IMR-90 (cell line): Measurements from ENCODE around the gene CDC5L. TPM values are rescaled to one million over a fixed set of nuclear protein-coding genes. Genes with fewer than 3 reads are reported as not detected.

ENCODE experiments used
- ATAC-seq: fragments of 200-7000 bp; cut with Tn5 transposase; 2 replicates; pipeline ENCODE4 v1.9.1; 2020; ENCODE audit warnings: low read depth, mild to moderate bottlenecking, moderate library complexity
- BruUV-seq: library from RNA; stranded (reverse); fragments of 400-500 nt; replicated peaks from 2 replicates; lab custom pipeline; 2021; lab: Mats Ljungman, UMichigan
- CTCF ChIA-PET: fragments of 300-600 bp; formaldehyde crosslinking; extraction: SDS; loops from one replicate; lab custom pipeline; 2021; ENCODE audit warnings: antibody characterized with exemption; lab: Yijun Ruan, JAX
- POLR2A ChIA-PET: fragments of 300-600 bp; sonication (Branson Sonifier 250); formaldehyde crosslinking; loops from one replicate; lab custom pipeline; 2022; ENCODE audit warnings: antibody characterized with exemption; ENCODE audit not compliant: unreplicated experiment; lab: Charles Lee
- DNase-seq: peaks from one replicate; pipeline ENCODE4 v3.0.0; 2013
- H2AFZ ChIP-seq: replicated peaks from 2 replicates; pipeline ENCODE3; 2013; ENCODE audit warnings: low read length, mild to moderate bottlenecking; ENCODE audit not compliant: poor library complexity
- H2AK5ac ChIP-seq: 2 replicates; pipeline ENCODE4 v1.6.1; 2013; ENCODE audit warnings: low read depth, low read length, inconsistent platforms
- H2AK9ac ChIP-seq: replicated peaks from 2 replicates; pipeline ENCODE3; 2013; ENCODE audit warnings: mild to moderate bottlenecking, low read depth, low read length, moderate library complexity; ENCODE audit not compliant: poor library complexity
- H2BK120ac ChIP-seq: 2 replicates; pipeline ENCODE4 v1.6.1; 2013; ENCODE audit warnings: low read depth, low read length, inconsistent platforms
- H2BK15ac ChIP-seq: 3 replicates; pipeline ENCODE4 v1.6.1; 2013; ENCODE audit warnings: low read depth, low read length, inconsistent platforms
- H2BK20ac ChIP-seq: 2 replicates; pipeline ENCODE4 v1.6.1; 2013; ENCODE audit warnings: low read depth, mild to moderate bottlenecking, inconsistent platforms, low read length, moderate library complexity
- H2BK5ac ChIP-seq: 2 replicates; pipeline ENCODE4 v1.6.1; 2013; ENCODE audit warnings: mild to moderate bottlenecking, low read depth, low read length, inconsistent platforms; ENCODE audit not compliant: poor library complexity, severe bottlenecking
- H3K14ac ChIP-seq: replicated peaks from 2 replicates; pipeline ENCODE4 v1.6.1; 2013; ENCODE audit warnings: low read depth, low read length, inconsistent platforms
- H3K18ac ChIP-seq: 2 replicates; pipeline ENCODE4 v1.6.1; 2013; ENCODE audit warnings: low read depth, low read length, control low read depth
- H3K23ac ChIP-seq: 2 replicates; pipeline ENCODE4 v1.6.1; 2013; ENCODE audit warnings: low read depth, low read length, inconsistent platforms
- H3K27ac ChIP-seq: 2 replicates; pipeline ENCODE4 v1.5.1; 2013; ENCODE audit warnings: mild to moderate bottlenecking, control low read depth, low read length; ENCODE audit not compliant: insufficient read depth
- H3K27me3 ChIP-seq: 2 replicates; pipeline ENCODE4 v1.6.1; 2013; ENCODE audit warnings: low read length; ENCODE audit not compliant: control insufficient read depth, insufficient read depth
- H3K36me3 ChIP-seq: 2 replicates; pipeline ENCODE4 v1.6.1; 2013; ENCODE audit warnings: low read length, mixed read lengths; ENCODE audit not compliant: control insufficient read depth, insufficient read depth
- H3K4ac ChIP-seq: 2 replicates; pipeline ENCODE4 v1.6.1; 2013; ENCODE audit warnings: low read depth, low read length, inconsistent platforms
- H3K4me1 ChIP-seq: 2 replicates; pipeline ENCODE4 v1.6.1; 2013; ENCODE audit warnings: low read length, mixed read lengths; ENCODE audit not compliant: control insufficient read depth, insufficient read depth
- H3K4me2 ChIP-seq: 2 replicates; pipeline ENCODE4 v1.6.1; 2013; ENCODE audit warnings: low read depth, mild to moderate bottlenecking, control low read depth, low read length, moderate library complexity
- H3K4me3 ChIP-seq: 2 replicates; pipeline ENCODE4 v1.5.1; 2013; ENCODE audit warnings: low read depth, mild to moderate bottlenecking, control low read depth, low read length, moderate library complexity; ENCODE audit not compliant: insufficient read depth
- H3K56ac ChIP-seq: 2 replicates; pipeline ENCODE4 v1.6.1; 2013; ENCODE audit warnings: low read length, inconsistent platforms; ENCODE audit not compliant: insufficient read depth; ENCODE audit errors: extremely low read depth
- H3K79me1 ChIP-seq, 2 experiments: 2 replicates each; pipeline ENCODE4 v1.6.1; 2013; ENCODE audit warnings: low read length in 2 of 2, inconsistent platforms in 1 of 2, low read depth in 1 of 2
- H3K9ac ChIP-seq: 2 replicates; pipeline ENCODE4 v1.6.1; 2013; ENCODE audit warnings: low read depth, low read length, control low read depth
- H3K9me1 ChIP-seq: 2 replicates; pipeline ENCODE4 v1.6.1; 2013; ENCODE audit warnings: low read length, inconsistent platforms; ENCODE audit not compliant: insufficient read depth
- H3K9me3 ChIP-seq: 2 replicates; pipeline ENCODE4 v1.6.1; 2013; ENCODE audit warnings: low read length; ENCODE audit not compliant: control insufficient read depth, insufficient read depth
- H4K20me1 ChIP-seq: 2 replicates; pipeline ENCODE4 v1.6.1; 2013; ENCODE audit warnings: low read length, inconsistent platforms; ENCODE audit not compliant: insufficient read depth
- H4K5ac ChIP-seq: 2 replicates; pipeline ENCODE4 v1.6.1; 2013; ENCODE audit warnings: mild to moderate bottlenecking, low read depth, low read length, control low read depth
- H4K8ac ChIP-seq, 2 experiments: 2 replicates each; pipeline ENCODE4 v1.6.1; 2013; ENCODE audit warnings: low read depth in 2 of 2, low read length in 2 of 2, control low read depth in 1 of 2, inconsistent platforms in 1 of 2
- H4K91ac ChIP-seq: 2 replicates; pipeline ENCODE4 v1.6.1; 2013; ENCODE audit warnings: low read depth, low read length, inconsistent platforms; ENCODE audit not compliant: insufficient read depth
- CHD1 ChIP-seq: IDR thresholded peaks from 2 replicates; pipeline ENCODE4 v1.6.1; 2012; ENCODE audit warnings: low read depth, low read length, improper control_type of control experiment
- MAZ ChIP-seq: IDR thresholded peaks from 2 replicates; pipeline ENCODE4 v1.6.1; 2012; ENCODE audit warnings: low read depth, mild to moderate bottlenecking, low read length, improper control_type of control experiment, moderate library complexity, borderline replicate concordance
- MXI1 ChIP-seq: IDR thresholded peaks from 2 replicates; pipeline ENCODE4 v1.6.1; 2012; ENCODE audit warnings: low read depth, mild to moderate bottlenecking, low read length, moderate library complexity, borderline replicate concordance
- NFE2L2 ChIP-seq: fragments of 150-350 bp; IDR thresholded peaks from 2 replicates; pipeline ENCODE4 v1.6.1; 2016; ENCODE audit warnings: low read depth, mild to moderate bottlenecking, low read length
- WGBS, 2 experiments: methylation state at CpG; one replicate each; pipeline versions ENCODE4 v1.1.5 to v1.1.7; 2013; ENCODE audit warnings: missing lambda C conversion rate in 2 of 2; ENCODE audit not compliant: insufficient read length in 1 of 2; ENCODE audit errors: extremely low coverage in 2 of 2; 5-methylcytosine and 5-hydroxymethylcytosine counted together
- dilution Hi-C: fragments of 300-500 bp; cut with HindIII; formaldehyde crosslinking; loops from one replicate; pipeline ENCODE4 v1.14.3; 2018; ENCODE audit warnings: low sequenced_read_pairs; ENCODE audit not compliant: unreplicated experiment
- in situ Hi-C: fragments of 300-500 bp; cut with MboI; formaldehyde crosslinking; loops from 3 replicates; pipeline ENCODE4 v1.14.3; 2019; ENCODE audit warnings: low sequenced_read_pairs, inconsistent platforms, mixed read lengths
- intact Hi-C: fragments of 100-400 bp; cut with micrococcal nuclease; formaldehyde crosslinking; loops from 2 replicates; pipeline ENCODE4 v1.10.0; 2022
- polyA plus RNA-seq, 3 experiments: library from polyadenylated mRNA; depleted of rRNA; stranded (reverse); fragments of >200 nt; gene quantifications; 2 replicates each; pipeline ENCODE4 v1.2.3, GENCODE V29; 2012; ENCODE audit warnings: low replicate concordance in 1 of 3
- total RNA-seq: library from RNA; depleted of rRNA; stranded (reverse); fragments of >200 nt; gene quantifications from 2 replicates; pipeline ENCODE4 v1.2.3, GENCODE V29; 2012
- TF ChIP-seq, protein P1 (sequence below): fragments of 150-350 bp; IDR thresholded peaks from 2 replicates; pipeline ENCODE4 v1.6.1; 2017; ENCODE audit warnings: mild to moderate bottlenecking, antibody characterized with exemption, low read length, low read depth
- TF ChIP-seq, protein P2 (sequence below): fragments of 150-350 bp; IDR thresholded peaks from 2 replicates; pipeline ENCODE4 v1.6.1; 2016; ENCODE audit warnings: low read depth, mild to moderate bottlenecking, low read length, moderate library complexity, borderline replicate concordance

CDC5L gene
- total and polyA plus RNA-seq, 2 of the 4 experiments (the other 2 are of a cell fraction) = 9.9 to 17.7 TPM

DNA sequence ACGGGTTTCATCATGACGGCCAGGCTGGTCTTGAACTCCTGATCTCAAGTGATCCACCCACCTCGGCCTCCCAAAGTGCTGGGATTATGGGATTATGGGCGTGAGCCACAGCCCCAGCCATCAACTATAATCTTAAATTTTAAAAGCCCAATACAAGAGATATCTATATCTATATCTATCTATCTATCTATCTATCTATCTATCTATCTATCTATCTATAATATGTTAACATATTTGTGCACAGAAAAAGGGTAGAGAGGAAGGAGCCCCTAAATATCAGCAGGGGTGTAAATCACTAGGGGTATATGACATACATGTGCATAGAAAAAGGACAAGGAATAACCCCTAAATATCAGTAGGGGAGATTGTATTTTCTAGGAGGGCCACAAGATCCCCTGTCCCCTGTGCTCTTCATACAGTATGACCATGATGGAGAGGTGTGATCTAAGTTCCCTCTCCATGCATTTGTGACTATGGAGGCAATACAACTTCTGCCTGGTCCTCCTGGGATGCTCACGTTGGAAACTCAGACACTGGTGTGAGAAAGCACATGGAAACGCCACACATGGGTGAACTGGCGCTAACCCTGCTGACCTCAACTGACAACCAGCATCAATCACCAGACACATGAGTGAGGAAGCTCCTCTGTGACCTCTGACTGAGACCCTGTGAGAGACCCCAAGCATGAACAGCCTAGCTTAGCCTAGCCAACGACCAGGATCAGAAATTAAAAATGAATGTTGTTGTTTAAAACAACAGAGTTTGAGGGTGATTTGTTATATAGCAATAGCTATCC lies 46.2 kb upstream of the CDC5L start:
- dilution Hi-C loops (no loop called here), intact Hi-C loops (no loop called here), in situ Hi-C loops (no loop called here)
- no peak overlapping the region for H2BK120ac ChIP-seq
- DNase-seq (no peak), ATAC-seq (no peak)
- no peak overlapping the region for H4K5ac ChIP-seq
- H2BK20ac ChIP-seq = no peak overlapping the region
- H3K4ac ChIP-seq = no peak overlapping the region
- H2AK5ac ChIP-seq = no peak overlapping the region
- H3K27me3 ChIP-seq = peaks cover 55% of the 10 kb centered on the region
- H3K4me2 ChIP-seq = no peak overlapping the region
- no peaks in the 10 kb centered on the region for H3K9me3 ChIP-seq
- POLR2A ChIA-PET = no interaction called here
- no peaks in the 10 kb centered on the region for H4K20me1 ChIP-seq
- no CpG with 5 or more reads among the region's 8 CpGs for WGBS, 2 experiments
- no peak overlapping the region for H4K91ac ChIP-seq
- H2AFZ ChIP-seq = no peak overlapping the region
- no peak overlapping the region for H3K18ac ChIP-seq
- H3K23ac ChIP-seq = no peak overlapping the region
- no peak overlapping the region for H2AK9ac ChIP-seq
- no peak overlapping the region for H2BK5ac ChIP-seq
- no peak overlapping the region for H3K56ac ChIP-seq
- no peak overlapping the region for H3K4me3 ChIP-seq
- no peaks in the 10 kb centered on the region for H3K36me3 ChIP-seq
- CTCF ChIA-PET = no interaction called here
- H4K8ac ChIP-seq = no peak overlapping the region
- H3K14ac ChIP-seq = no peak overlapping the region
- H3K79me1 ChIP-seq = no peaks in the 10 kb centered on the region
- no peaks in the 10 kb centered on the region for H3K4me1 ChIP-seq
- no peaks in the 10 kb centered on the region for H3K9me1 ChIP-seq
- no peak overlapping the region for H2BK15ac ChIP-seq
- no peak overlapping the region for H3K9ac ChIP-seq
- no TSS peak for BruUV-seq
- H3K27ac ChIP-seq = no peak overlapping the region
- TF ChIP-seq, protein P1, sequence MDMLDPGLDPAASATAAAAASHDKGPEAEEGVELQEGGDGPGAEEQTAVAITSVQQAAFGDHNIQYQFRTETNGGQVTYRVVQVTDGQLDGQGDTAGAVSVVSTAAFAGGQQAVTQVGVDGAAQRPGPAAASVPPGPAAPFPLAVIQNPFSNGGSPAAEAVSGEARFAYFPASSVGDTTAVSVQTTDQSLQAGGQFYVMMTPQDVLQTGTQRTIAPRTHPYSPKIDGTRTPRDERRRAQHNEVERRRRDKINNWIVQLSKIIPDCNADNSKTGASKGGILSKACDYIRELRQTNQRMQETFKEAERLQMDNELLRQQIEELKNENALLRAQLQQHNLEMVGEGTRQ = no peak
- TF ChIP-seq MXI1 (no peak), MAZ (no peak), CHD1 (no peak), NFE2L2 (no peak)
- TF ChIP-seq, protein P2, sequence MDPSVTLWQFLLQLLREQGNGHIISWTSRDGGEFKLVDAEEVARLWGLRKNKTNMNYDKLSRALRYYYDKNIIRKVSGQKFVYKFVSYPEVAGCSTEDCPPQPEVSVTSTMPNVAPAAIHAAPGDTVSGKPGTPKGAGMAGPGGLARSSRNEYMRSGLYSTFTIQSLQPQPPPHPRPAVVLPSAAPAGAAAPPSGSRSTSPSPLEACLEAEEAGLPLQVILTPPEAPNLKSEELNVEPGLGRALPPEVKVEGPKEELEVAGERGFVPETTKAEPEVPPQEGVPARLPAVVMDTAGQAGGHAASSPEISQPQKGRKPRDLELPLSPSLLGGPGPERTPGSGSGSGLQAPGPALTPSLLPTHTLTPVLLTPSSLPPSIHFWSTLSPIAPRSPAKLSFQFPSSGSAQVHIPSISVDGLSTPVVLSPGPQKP = no peak
